Measurements from ENCODE around the gene PATJ. TPM values are rescaled to one million over a fixed set of nuclear protein-coding genes. Genes with fewer than 3 reads are reported as not detected.

PATJ gene
- total RNA-seq, 4 donors from 2014 or later, result 25.7 to 37.4 (median 31.8) TPM

DNA sequence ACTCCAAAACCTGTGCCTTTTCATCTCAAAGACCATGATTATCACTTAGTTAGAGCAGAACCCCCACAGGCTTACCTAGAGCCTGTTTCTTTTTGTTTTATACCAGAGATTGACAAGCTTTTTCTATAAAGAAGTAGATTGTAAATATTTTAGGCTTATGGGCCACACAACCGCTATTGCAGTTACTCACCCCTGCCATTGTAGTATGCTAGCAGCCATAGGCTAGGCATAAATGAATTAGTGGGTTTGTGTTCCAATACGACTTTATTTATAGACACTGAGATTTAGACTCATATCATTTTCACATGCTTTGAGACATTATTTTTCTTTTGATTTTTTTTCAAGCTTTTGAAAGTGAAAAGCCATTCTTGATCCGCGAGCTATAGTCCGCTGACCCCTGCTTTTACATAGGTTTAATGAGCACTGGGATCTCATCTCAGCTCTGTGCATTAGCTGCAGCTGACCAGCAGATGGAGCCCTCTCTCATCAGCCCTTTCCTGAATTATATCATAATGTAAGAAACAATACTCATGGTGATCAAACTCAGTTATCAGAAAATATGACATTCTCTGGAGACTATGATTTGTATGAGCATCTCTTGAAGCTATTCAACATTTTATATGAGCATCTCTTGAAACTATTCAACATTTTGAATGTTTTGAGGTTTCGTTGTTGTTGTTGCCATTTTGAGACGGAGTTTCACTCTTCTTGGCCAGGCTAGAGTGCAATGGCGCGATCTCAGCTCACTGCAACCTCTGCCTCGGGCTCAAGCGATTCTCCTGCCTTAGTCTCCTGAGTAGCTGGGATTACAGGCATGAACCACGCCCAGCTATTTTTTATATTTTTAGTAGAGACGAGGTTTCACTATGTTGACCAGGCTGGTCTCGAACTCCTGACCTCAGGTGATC, 340.4 kb downstream of the PATJ start:
- Histone ChIP-seq H3K36me3 (peaks cover 0 to 37% (median 20%) of the 10 kb centered on the region in 4 donors), H3K4me3 (no peak overlapping the region), H3K27ac (replicated peaks in 1 of 4) (no peak overlapping the region), H3K9me3 (no peaks in the 10 kb centered on the region), H3K4me1 (peaks cover 0 to 10% (median 0%) of the 10 kb centered on the region in 4 donors), H3K27me3 (no peaks in the 10 kb centered on the region)
- WGBS, result 81% methylated on average over 14 of the region's 14 CpGs
- DNase-seq (ENCODE audit: extremely low spot score), result no peak
- TF ChIP-seq POLR2A (IDR thresholded peaks at IDR 0.05; ENCODE audit: low read depth), result no peak
- TF ChIP-seq, protein P1, sequence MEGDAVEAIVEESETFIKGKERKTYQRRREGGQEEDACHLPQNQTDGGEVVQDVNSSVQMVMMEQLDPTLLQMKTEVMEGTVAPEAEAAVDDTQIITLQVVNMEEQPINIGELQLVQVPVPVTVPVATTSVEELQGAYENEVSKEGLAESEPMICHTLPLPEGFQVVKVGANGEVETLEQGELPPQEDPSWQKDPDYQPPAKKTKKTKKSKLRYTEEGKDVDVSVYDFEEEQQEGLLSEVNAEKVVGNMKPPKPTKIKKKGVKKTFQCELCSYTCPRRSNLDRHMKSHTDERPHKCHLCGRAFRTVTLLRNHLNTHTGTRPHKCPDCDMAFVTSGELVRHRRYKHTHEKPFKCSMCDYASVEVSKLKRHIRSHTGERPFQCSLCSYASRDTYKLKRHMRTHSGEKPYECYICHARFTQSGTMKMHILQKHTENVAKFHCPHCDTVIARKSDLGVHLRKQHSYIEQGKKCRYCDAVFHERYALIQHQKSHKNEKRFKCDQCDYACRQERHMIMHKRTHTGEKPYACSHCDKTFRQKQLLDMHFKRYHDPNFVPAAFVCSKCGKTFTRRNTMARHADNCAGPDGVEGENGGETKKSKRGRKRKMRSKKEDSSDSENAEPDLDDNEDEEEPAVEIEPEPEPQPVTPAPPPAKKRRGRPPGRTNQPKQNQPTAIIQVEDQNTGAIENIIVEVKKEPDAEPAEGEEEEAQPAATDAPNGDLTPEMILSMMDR (IDR thresholded peaks at IDR 0.05), result peak; percentile 77 to 87 (median 79)
- TF ChIP-seq EP300 (IDR thresholded peaks at IDR 0.05), result no peak
- TF ChIP-seq POLR2AphosphoS5 (IDR thresholded peaks at IDR 0.05), result no peak
- intact Hi-C loops (cut with DNase I), result no loop called here

DNA sequence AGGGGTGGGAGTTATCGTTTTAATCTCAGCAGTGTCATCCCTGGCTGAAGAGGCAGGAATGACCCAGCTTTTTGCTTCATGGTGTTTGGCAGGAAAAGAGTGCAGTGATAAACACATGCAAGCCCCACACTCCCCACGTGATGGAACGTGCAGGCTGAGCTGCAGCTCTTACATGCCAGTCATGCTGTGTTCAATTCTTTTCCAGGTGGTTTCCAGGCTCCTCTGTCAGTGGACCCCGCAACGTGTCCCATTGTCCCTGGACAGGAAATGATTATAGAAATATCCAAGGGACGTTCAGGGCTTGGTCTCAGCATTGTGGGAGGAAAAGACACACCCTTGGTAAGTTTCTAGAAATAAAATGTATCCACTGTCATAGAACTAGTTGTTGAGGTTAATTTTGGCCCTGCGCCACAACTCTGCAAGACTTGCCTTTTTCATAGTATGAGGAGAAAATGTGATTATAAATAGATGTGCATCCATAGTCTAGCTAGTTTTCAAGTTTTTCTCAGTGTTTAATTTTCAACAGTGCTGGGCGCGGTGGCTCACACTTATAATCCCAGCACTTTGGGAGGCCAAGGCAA, 342.1 kb downstream of the PATJ start:
- 47% methylated on average over 9 of the region's 9 CpGs for WGBS
- intact Hi-C loops (cut with DNase I), result no loop called here
- Histone ChIP-seq H3K27me3 (no peaks in the 10 kb centered on the region), H3K4me3 (no peak overlapping the region), H3K4me1 (peaks cover 0 to 10% (median 0%) of the 10 kb centered on the region in 4 donors), H3K9me3 (no peaks in the 10 kb centered on the region), H3K36me3 (peaks cover 0 to 42% (median 20%) of the 10 kb centered on the region in 4 donors), H3K27ac (replicated peaks in 1 of 4) (no peak overlapping the region)
- DNase-seq (ENCODE audit: extremely low spot score), result no peak
- TF ChIP-seq, protein P1 (IDR thresholded peaks at IDR 0.05), result no peak
- TF ChIP-seq POLR2AphosphoS5 (IDR thresholded peaks at IDR 0.05), result no peak
- TF ChIP-seq EP300 (IDR thresholded peaks at IDR 0.05), result no peak
- no peak for TF ChIP-seq POLR2A (IDR thresholded peaks at IDR 0.05; ENCODE audit: low read depth)

DNA sequence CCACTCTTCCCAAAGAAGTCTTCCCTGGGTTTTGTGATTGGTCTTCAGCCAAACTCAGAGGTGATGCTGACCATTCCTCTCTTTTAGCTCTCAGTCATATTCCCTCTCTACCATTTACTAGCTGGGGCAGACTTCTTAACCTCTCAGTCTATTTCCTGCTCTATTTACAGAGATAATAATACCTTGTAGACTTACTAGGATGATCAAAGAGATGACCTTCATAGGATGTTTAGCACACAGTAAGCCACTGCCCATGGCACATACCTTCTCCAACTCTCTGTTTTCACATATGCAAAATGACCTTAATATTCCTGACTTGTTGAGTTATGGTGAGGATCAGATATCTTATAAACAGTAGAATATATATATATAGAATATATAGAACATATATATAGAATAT, 346.2 kb downstream of the PATJ start:
- H3K4me1 ChIP-seq, result peaks cover 0 to 10% (median 0%) of the 10 kb centered on the region in 4 donors
- intact Hi-C loops (cut with DNase I), result no loop called here
- no peaks in the 10 kb centered on the region for H3K9me3 ChIP-seq
- no peak overlapping the region for H3K27ac ChIP-seq (replicated peaks in 1 of 4)
- H3K36me3 ChIP-seq, result peaks cover 0 to 30% (median 16%) of the 10 kb centered on the region in 4 donors
- H3K27me3 ChIP-seq, result no peaks in the 10 kb centered on the region
- no peak overlapping the region for H3K4me3 ChIP-seq
- TF ChIP-seq, protein P1 (IDR thresholded peaks at IDR 0.05), result no peak
- TF ChIP-seq POLR2A (IDR thresholded peaks at IDR 0.05; ENCODE audit: low read depth) (no peak), POLR2AphosphoS5 (IDR thresholded peaks at IDR 0.05) (no peak)
- DNase-seq (ENCODE audit: extremely low spot score), result no peak

DNA sequence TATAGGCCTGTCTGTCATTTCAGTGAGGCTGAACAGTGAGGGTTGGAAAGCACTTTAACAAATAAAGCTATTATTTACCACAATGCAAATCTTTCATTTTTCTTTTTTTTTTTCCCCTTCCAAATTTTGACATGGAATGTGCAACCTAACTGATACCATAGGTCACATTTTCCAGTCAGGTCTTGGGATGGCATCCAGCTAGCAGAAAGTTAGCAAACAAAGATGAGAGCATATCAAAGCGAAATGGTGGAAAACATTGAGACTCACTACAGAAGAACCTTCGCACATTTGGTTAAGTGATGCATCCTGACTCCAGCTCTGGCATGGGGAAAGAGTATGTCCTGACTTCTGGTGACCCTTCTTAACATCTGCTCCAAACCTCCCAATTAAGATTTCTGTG, 347.3 kb downstream of the PATJ start:
- Histone ChIP-seq H3K27me3 (no peaks in the 10 kb centered on the region), H3K27ac (replicated peaks in 1 of 4) (no peak overlapping the region), H3K4me1 (peaks cover 0 to 2% (median 0%) of the 10 kb centered on the region in 4 donors), H3K9me3 (no peaks in the 10 kb centered on the region), H3K36me3 (peaks cover 0 to 30% (median 14%) of the 10 kb centered on the region in 4 donors), H3K4me3 (no peak overlapping the region)
- 89% methylated on average over 2 of the region's 2 CpGs for WGBS
- intact Hi-C loops (cut with DNase I), result no loop called here
- no peak for DNase-seq (ENCODE audit: extremely low spot score)
- no peak for TF ChIP-seq POLR2AphosphoS5 (IDR thresholded peaks at IDR 0.05)
- no peak for TF ChIP-seq POLR2A (IDR thresholded peaks at IDR 0.05; ENCODE audit: low read depth)
- TF ChIP-seq, protein P1 (IDR thresholded peaks at IDR 0.05), result no peak
- TF ChIP-seq EP300 (IDR thresholded peaks at IDR 0.05), result no peak

Data from esophagus muscularis mucosa (tissue), 4 donors.